Mesendoderm (in vitro differentiated cells): ENCODE data around the gene SFMBT1.

Source experiments
- DNase-seq: peaks from one replicate; pipeline ENCODE4 v3.0.0; 2013
- H2AK5ac ChIP-seq: 2 replicates; pipeline ENCODE4 v1.6.1; 2013; ENCODE audit warnings: low read length, inconsistent platforms
- H2BK120ac ChIP-seq: 2 replicates; pipeline ENCODE4 v1.6.1; 2013; ENCODE audit warnings: low read depth, mild to moderate bottlenecking, low read length, moderate library complexity, mixed read lengths
- H2BK15ac ChIP-seq: replicated peaks from 2 replicates; pipeline ENCODE4 v1.6.1; 2013; ENCODE audit warnings: low read depth, mild to moderate bottlenecking, moderate library complexity
- H2BK5ac ChIP-seq: 2 replicates; pipeline ENCODE4 v1.6.1; 2013; ENCODE audit warnings: low read length, inconsistent platforms
- H3K18ac ChIP-seq: 2 replicates; pipeline ENCODE4 v1.6.1; 2013; ENCODE audit warnings: mild to moderate bottlenecking, low read length, mixed read lengths
- H3K23ac ChIP-seq: one replicate; pipeline ENCODE4 v1.6.1; 2013; ENCODE audit warnings: low read length
- H3K27ac ChIP-seq: 2 replicates; pipeline ENCODE4 v1.5.1; 2013; ENCODE audit warnings: low read depth, mild to moderate bottlenecking, inconsistent platforms, low read length, moderate library complexity
- H3K27me3 ChIP-seq: 2 replicates; pipeline ENCODE4 v1.6.1; 2013; ENCODE audit warnings: low read length, control low read depth, mild to moderate bottlenecking, inconsistent platforms; ENCODE audit not compliant: insufficient read depth, poor library complexity
- H3K36me3 ChIP-seq: 2 replicates; pipeline ENCODE4 v1.6.1; 2013; ENCODE audit warnings: low read length, inconsistent platforms; ENCODE audit not compliant: control insufficient read depth, insufficient read depth
- H3K4ac ChIP-seq: one replicate; pipeline ENCODE4 v1.6.1; 2013; ENCODE audit warnings: low read depth, mild to moderate bottlenecking, low read length, moderate library complexity
- H3K4me1 ChIP-seq: 2 replicates; pipeline ENCODE4 v1.6.1; 2013; ENCODE audit warnings: low read depth, low read length, inconsistent platforms; ENCODE audit not compliant: control insufficient read depth
- H3K4me2 ChIP-seq: 2 replicates; pipeline ENCODE4 v1.6.1; 2013; ENCODE audit warnings: low read length
- H3K4me3 ChIP-seq: 2 replicates; pipeline ENCODE4 v1.5.1; 2013; ENCODE audit warnings: mild to moderate bottlenecking, low read length
- H3K56ac ChIP-seq: one replicate; pipeline ENCODE4 v1.6.1; 2013; ENCODE audit warnings: low read length
- H3K79me1 ChIP-seq: 2 replicates; pipeline ENCODE4 v1.6.1; 2013; ENCODE audit warnings: low read length, inconsistent platforms
- H3K79me2 ChIP-seq: 2 replicates; pipeline ENCODE4 v1.6.1; 2013; ENCODE audit warnings: mild to moderate bottlenecking, low read length; ENCODE audit not compliant: control insufficient read depth, insufficient read depth
- H3K9ac ChIP-seq: 2 replicates; pipeline ENCODE4 v1.6.1; 2013; ENCODE audit warnings: low read length, inconsistent platforms
- H4K5ac ChIP-seq: one replicate; pipeline ENCODE4 v1.6.1; 2013; ENCODE audit warnings: low read length
- H4K8ac ChIP-seq: one replicate; pipeline ENCODE4 v1.6.1; 2013; ENCODE audit warnings: low read depth, mild to moderate bottlenecking, control low read depth, low read length, moderate library complexity
- WGBS: extraction: QIAGEN DNeasy Blood & Tissue Kit; methylation state at CpG from one replicate; pipeline ENCODE4 v1.1.7; 2013; ENCODE audit warnings: low lambda C conversion rate, missing lambda C conversion rate; ENCODE audit not compliant: insufficient coverage; ENCODE audit errors: extremely low coverage; 5-methylcytosine and 5-hydroxymethylcytosine counted together

Gene SFMBT1

DNA sequence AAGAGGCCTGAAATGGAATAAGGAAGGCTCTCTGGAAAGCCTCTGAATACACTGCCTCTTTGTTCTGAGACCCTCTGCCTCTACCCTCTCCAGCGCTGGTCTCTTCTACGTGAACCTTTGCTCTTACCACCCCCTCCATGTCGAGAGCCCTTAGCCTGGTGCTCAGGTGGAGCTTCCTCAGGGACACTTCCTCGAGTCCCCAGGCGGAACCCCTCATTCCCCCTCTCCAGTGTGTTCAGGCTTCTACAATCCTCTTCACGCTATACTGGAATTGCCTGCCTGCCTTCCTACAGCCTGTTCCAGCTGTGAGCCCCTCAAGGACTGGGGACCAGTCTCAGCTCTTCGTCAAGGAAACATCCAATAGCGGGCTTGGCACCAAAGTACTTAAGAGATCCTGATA lies 156.0 kb downstream of the SFMBT1 start:
- no peaks in the 10 kb centered on the region for H3K27me3 ChIP-seq
- no peak overlapping the region for H2AK5ac ChIP-seq
- no peaks in the 10 kb centered on the region for H3K79me2 ChIP-seq
- H2BK15ac ChIP-seq = no peak overlapping the region
- H2BK5ac ChIP-seq = no peak overlapping the region
- H3K36me3 ChIP-seq = no peaks in the 10 kb centered on the region
- no peak overlapping the region for H2BK120ac ChIP-seq
- H3K4me3 ChIP-seq = no peak overlapping the region
- H3K9ac ChIP-seq = no peak overlapping the region
- H4K5ac ChIP-seq = no peak overlapping the region
- WGBS = no CpG with 5 or more reads among the region's 8 CpGs
- no peaks in the 10 kb centered on the region for H3K4me1 ChIP-seq
- H3K23ac ChIP-seq = no peak overlapping the region
- no peak overlapping the region for H3K56ac ChIP-seq
- H3K4ac ChIP-seq = no peak overlapping the region
- H3K27ac ChIP-seq = no peak overlapping the region
- peaks cover 12% of the 10 kb centered on the region for H3K79me1 ChIP-seq
- no peak for DNase-seq
- H4K8ac ChIP-seq = no peak overlapping the region
- H3K18ac ChIP-seq = no peak overlapping the region
- H3K4me2 ChIP-seq = no peak overlapping the region

DNA sequence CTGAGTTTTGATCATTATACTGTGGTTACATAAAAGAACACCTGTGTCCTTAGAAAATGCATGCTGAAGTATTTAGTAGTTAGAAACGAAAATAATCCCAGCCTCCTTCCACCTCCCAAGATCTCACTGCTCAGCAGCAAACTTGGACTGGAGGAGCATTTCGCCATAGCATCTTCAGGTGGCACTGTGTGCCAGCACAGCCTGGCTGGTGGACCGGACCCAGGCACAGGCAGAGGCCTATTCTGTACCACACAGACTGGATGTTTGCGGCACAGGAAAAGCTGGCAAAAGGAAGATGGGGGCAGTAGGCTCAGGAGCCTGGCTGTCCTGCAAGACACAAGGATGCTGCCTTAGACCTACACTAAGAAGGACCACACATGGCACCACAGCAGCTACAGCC lies 158.7 kb downstream of the SFMBT1 start:
- Histone ChIP-seq H3K56ac (no peak overlapping the region), H3K4me1 (no peaks in the 10 kb centered on the region), H3K79me2 (no peaks in the 10 kb centered on the region), H3K4ac (no peak overlapping the region), H3K9ac (no peak overlapping the region), H3K4me2 (no peak overlapping the region), H3K36me3 (no peaks in the 10 kb centered on the region), H3K27me3 (no peaks in the 10 kb centered on the region), H4K5ac (no peak overlapping the region), H2BK120ac (no peak overlapping the region), H3K18ac (no peak overlapping the region), H3K23ac (no peak overlapping the region), H3K27ac (no peak overlapping the region), H2BK5ac (no peak overlapping the region), H3K4me3 (no peak overlapping the region), H3K79me1 (peaks cover 5% of the 10 kb centered on the region), H2BK15ac (no peak overlapping the region), H2AK5ac (no peak overlapping the region), H4K8ac (no peak overlapping the region)
- DNase-seq = no peak
- no CpG with 5 or more reads among the region's 4 CpGs for WGBS

DNA sequence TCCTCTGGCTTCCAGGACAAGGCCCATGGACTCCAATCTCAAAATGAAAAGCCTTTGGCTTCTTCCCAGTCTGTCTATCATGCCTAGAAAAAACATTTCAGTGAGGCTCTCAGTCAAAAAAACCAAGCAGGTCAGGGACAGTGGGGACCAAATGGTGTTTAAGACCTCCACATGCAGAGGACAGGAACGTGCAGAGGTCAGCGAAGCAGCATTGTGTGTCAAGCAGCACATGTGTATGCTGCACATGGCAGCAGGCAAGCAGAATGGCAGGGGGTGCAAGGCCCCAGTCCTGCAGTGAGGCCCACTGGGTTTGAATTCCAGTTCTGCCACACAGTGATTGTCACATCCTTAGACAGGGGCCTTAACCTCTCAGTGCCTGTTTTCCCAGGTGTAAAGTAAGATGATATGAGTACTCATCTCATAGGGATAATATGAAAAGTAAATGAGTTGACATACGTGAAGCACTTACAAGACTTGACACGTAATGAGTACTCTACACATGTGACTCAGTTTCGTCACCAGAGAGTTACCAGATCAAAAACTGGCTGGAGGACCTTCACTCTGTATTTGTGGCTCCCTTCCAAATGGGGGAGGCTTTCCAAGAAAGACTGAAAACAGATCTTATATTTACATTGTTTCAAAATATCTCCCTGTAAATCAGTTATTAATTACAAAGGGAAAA lies 159.7 kb downstream of the SFMBT1 start:
- H2BK15ac ChIP-seq = no peak overlapping the region
- no CpG with 5 or more reads among the region's 5 CpGs for WGBS
- H3K23ac ChIP-seq = no peak overlapping the region
- H2BK120ac ChIP-seq = no peak overlapping the region
- H2BK5ac ChIP-seq = no peak overlapping the region
- no peak for DNase-seq
- H3K4me3 ChIP-seq = no peak overlapping the region
- no peak overlapping the region for H3K9ac ChIP-seq
- no peaks in the 10 kb centered on the region for H3K79me2 ChIP-seq
- H3K36me3 ChIP-seq = no peaks in the 10 kb centered on the region
- no peak overlapping the region for H4K5ac ChIP-seq
- H3K18ac ChIP-seq = no peak overlapping the region
- H2AK5ac ChIP-seq = no peak overlapping the region
- H3K79me1 ChIP-seq = peaks cover 4% of the 10 kb centered on the region
- H4K8ac ChIP-seq = no peak overlapping the region
- H3K4me1 ChIP-seq = no peaks in the 10 kb centered on the region
- H3K27ac ChIP-seq = no peak overlapping the region
- no peaks in the 10 kb centered on the region for H3K27me3 ChIP-seq
- H3K4ac ChIP-seq = no peak overlapping the region
- no peak overlapping the region for H3K4me2 ChIP-seq
- H3K56ac ChIP-seq = no peak overlapping the region

DNA sequence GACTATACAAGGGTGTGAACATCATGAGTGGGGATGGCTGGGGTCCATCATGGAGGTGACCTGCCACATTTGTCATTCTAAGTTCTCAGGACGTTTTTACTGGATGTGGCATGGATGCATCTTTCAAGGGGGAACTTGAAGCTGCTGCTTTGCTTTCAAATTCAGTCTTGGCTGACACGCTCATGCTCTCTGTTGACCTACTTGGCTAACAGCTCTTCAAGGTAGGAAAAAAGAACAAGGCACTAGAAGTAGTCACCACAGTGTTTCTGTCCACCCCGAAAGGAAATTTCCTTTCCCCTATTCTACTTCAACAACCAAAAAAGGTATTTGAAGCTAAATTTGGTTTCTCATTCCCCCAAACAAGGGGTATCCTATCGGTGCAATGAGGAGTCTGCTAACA lies 163.5 kb downstream of the SFMBT1 start:
- Histone ChIP-seq H4K5ac (no peak overlapping the region), H3K79me2 (no peaks in the 10 kb centered on the region), H2BK15ac (no peak overlapping the region), H3K79me1 (peaks cover 3% of the 10 kb centered on the region), H3K23ac (no peak overlapping the region), H4K8ac (no peak overlapping the region), H2BK120ac (no peak overlapping the region), H3K56ac (no peak overlapping the region), H3K27ac (no peak overlapping the region), H3K4ac (no peak overlapping the region), H2BK5ac (no peak overlapping the region), H3K18ac (no peak overlapping the region), H2AK5ac (no peak overlapping the region), H3K36me3 (no peaks in the 10 kb centered on the region), H3K27me3 (no peaks in the 10 kb centered on the region), H3K4me1 (no peaks in the 10 kb centered on the region), H3K4me2 (no peak overlapping the region), H3K9ac (no peak overlapping the region), H3K4me3 (no peak overlapping the region)
- no peak for DNase-seq
- WGBS = no CpG with 5 or more reads among the region's 4 CpGs

DNA sequence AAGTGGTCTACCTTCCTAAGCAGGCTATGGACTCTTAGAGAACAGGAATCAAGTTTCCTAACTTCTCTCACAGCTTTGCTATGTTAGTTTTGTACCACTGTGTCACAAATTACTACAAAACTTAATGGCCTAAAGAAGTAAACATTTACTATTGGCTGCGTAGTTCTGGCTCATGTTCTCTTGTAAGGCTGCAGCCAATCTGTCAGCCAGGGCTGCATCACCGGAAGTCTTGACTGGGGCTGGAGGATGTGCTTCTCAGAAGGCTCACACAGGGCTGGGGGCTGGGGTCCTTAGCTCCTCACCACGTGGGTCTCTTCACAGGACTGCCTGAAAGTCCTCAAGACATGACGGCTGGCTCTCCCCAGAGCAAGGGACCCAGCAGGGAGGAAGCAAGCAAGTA lies 164.0 kb downstream of the SFMBT1 start:
- no peak overlapping the region for H2BK5ac ChIP-seq
- no peak overlapping the region for H2BK120ac ChIP-seq
- H3K56ac ChIP-seq = no peak overlapping the region
- H4K5ac ChIP-seq = no peak overlapping the region
- H3K27ac ChIP-seq = no peak overlapping the region
- no peak overlapping the region for H3K9ac ChIP-seq
- H2AK5ac ChIP-seq = no peak overlapping the region
- no peaks in the 10 kb centered on the region for H3K4me1 ChIP-seq
- peaks cover 5% of the 10 kb centered on the region for H3K79me1 ChIP-seq
- no peak overlapping the region for H2BK15ac ChIP-seq
- no peak overlapping the region for H3K23ac ChIP-seq
- H3K36me3 ChIP-seq = no peaks in the 10 kb centered on the region
- no peak overlapping the region for H3K4me3 ChIP-seq
- no peaks in the 10 kb centered on the region for H3K27me3 ChIP-seq
- no peak for DNase-seq
- no peak overlapping the region for H3K4ac ChIP-seq
- no peak overlapping the region for H3K18ac ChIP-seq
- no peaks in the 10 kb centered on the region for H3K79me2 ChIP-seq
- H4K8ac ChIP-seq = no peak overlapping the region
- WGBS = no CpG with 5 or more reads among the region's 4 CpGs
- no peak overlapping the region for H3K4me2 ChIP-seq

DNA sequence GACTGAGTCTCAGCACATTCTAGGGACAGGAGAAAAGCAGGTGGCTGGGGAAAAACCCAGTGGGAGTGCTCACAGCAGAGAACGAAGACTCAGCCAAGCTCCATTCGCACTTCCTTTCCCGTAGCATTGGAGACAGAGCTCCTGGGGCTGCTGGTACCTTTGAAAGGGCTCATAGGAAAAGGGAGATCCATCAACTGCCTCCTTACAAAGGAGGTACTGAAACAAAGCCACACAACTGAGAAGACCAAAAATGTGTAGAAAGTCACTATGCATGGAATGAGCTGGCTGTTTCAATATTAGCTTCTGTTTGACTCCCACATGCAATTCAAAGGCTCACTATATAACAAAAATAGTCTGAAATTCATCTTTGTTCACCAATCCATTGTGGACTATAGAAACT lies 165.4 kb downstream of the SFMBT1 start:
- no peak for DNase-seq
- H3K27me3 ChIP-seq = no peaks in the 10 kb centered on the region
- H2AK5ac ChIP-seq = no peak overlapping the region
- H3K23ac ChIP-seq = no peak overlapping the region
- H3K9ac ChIP-seq = no peak overlapping the region
- no peak overlapping the region for H3K18ac ChIP-seq
- WGBS = no CpG with 5 or more reads among the region's 3 CpGs
- no peak overlapping the region for H2BK15ac ChIP-seq
- no peak overlapping the region for H3K4ac ChIP-seq
- no peak overlapping the region for H4K5ac ChIP-seq
- peaks cover 5% of the 10 kb centered on the region for H3K79me1 ChIP-seq
- H3K36me3 ChIP-seq = no peaks in the 10 kb centered on the region
- H3K4me3 ChIP-seq = no peak overlapping the region
- no peak overlapping the region for H3K56ac ChIP-seq
- H3K27ac ChIP-seq = no peak overlapping the region
- H2BK5ac ChIP-seq = no peak overlapping the region
- no peak overlapping the region for H4K8ac ChIP-seq
- no peaks in the 10 kb centered on the region for H3K79me2 ChIP-seq
- no peak overlapping the region for H2BK120ac ChIP-seq
- H3K4me2 ChIP-seq = no peak overlapping the region
- no peaks in the 10 kb centered on the region for H3K4me1 ChIP-seq
